Stimulated activated CD8-positive, alpha-beta memory T cell treated with anti-CD3 and anti-CD28 coated beads, Interleukin-12 subunit alpha, Interleukin-12 subunit beta, amount 100 ng/mL, for 24 hours (primary cell): ENCODE measurements around the gene EPHA8.

Source experiments
- DNase-seq: peaks from one replicate; pipeline ENCODE4 v3.0.0-alpha.2; 2020; ENCODE audit errors: extremely low read depth

EPHA8 gene

DNA sequence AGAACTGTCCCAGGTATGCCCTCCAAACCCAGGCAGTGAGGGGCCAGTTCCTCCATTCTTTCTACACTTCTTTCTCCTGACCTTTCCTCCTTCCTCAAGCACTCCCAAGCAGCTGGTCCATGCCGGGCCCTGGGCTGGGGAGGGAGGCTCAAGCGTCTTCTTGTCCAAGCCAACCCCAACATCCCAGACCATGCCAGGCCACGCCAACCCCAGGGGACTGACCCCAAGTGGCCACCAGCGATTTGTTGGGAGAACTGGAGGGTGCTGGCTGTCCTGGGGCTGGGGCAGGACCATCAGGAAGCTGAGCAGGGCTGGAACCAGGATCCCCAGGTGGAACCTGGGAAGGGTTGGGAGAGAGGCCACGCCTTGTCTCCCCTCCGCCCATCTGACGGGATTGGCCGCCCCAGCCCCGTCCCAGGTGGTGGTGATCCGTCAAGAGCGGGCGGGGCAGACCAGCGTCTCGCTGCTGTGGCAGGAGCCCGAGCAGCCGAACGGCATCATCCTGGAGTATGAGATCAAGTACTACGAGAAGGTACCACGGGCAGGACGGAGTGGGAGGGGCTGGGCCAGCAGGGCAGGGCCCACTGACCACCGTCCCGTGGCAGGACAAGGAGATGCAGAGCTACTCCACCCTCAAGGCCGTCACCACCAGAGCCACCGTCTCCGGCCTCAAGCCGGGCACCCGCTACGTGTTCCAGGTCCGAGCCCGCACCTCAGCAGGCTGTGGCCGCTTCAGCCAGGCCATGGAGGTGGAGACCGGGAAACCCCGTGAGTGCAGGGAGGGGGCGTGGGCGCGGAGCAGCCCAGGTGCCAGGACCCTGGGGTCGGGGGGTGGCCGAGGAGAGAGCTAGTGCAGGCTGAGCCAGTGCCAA, 29.9 kb downstream of the EPHA8 start:
- DNase-seq = no peak

DNA sequence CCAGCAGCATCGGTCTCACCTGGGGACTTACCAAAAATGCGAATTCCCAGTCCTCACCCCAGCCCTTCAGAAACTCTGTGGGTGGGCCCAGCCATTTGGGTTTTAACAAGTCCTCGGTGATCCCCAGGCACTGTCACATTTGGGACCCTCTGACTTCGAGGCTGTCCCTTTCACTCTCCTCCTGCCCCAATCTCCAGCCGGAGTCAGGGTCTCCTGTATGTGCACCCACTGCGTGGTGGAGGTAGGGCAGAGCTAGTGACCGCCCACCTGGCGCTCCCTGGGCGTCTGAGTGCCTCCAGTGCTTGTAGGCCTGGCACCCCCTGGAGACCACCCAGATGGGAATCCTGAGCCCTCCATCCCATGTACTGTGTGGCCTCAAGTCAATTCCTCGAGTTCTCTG, 31.1 kb downstream of the EPHA8 start:
- DNase-seq = no peak

DNA sequence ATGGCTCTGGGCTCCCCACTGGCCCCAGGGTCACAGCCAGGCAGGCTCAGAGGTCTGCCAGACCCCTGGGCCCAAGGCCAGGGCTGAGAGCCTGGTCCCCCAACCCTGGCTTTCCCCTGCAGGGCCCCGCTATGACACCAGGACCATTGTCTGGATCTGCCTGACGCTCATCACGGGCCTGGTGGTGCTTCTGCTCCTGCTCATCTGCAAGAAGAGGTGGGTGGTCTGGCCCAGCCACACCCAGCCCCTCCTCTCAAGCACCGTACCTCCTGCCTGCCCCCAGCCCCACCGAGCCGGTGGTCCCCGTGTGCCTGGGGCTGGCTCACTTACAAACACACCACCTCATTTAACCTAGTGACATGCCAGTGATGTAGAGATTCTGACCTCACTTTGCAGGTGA, 31.8 kb downstream of the EPHA8 start:
- no peak for DNase-seq

DNA sequence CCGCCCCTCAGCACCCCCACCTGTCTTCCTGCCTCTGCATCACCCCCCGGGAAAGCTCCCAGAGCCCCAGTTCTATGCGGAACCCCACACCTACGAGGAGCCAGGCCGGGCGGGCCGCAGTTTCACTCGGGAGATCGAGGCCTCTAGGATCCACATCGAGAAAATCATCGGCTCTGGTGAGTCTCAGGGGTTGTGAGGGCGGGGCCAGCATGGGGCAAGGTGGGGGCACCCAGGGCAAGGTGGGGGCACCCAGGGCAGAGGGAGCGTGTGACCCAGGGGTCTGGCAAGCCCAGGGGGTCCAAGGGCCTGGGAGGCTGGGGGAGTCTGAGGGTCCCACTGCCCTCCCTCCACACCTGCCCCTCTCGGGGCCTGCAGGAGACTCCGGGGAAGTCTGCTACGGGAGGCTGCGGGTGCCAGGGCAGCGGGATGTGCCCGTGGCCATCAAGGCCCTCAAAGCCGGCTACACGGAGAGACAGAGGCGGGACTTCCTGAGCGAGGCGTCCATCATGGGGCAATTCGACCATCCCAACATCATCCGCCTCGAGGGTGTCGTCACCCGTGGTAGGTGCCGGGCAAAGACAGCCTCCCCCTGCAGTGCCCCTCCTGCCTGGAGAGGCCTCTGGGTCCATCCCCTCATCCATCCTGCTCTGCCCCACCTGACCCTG, 34.1 kb downstream of the EPHA8 start:
- DNase-seq = no peak

DNA sequence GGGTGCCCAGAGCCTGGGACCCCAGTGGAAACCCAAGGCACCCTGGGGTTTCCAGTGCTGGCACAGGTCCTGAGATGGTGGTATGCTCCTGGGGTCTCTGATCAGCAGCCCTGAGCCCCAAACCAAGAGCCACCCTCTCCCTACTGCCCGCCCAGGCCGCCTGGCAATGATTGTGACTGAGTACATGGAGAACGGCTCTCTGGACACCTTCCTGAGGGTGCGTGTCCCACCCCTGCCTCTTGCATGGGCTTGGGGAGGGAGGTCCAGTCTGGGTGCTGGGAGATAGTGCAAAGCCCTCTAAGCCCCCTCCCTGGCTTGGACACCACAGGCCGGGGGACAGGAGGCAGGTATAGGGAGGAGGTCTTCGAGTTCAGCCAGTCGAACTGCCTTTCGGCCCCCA, 34.7 kb downstream of the EPHA8 start:
- DNase-seq = no peak

DNA sequence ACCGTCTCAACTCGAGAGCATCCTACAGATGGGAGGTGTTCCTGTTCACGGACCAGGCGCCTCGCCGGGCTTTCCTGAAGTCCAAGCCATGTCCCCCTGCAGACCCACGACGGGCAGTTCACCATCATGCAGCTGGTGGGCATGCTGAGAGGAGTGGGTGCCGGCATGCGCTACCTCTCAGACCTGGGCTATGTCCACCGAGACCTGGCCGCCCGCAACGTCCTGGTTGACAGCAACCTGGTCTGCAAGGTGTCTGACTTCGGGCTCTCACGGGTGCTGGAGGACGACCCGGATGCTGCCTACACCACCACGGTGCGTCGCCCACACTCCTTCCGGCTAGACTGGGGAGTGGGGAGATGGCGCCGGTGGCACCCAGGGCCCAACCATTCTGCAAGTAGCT, 35.4 kb downstream of the EPHA8 start:
- DNase-seq = no peak

DNA sequence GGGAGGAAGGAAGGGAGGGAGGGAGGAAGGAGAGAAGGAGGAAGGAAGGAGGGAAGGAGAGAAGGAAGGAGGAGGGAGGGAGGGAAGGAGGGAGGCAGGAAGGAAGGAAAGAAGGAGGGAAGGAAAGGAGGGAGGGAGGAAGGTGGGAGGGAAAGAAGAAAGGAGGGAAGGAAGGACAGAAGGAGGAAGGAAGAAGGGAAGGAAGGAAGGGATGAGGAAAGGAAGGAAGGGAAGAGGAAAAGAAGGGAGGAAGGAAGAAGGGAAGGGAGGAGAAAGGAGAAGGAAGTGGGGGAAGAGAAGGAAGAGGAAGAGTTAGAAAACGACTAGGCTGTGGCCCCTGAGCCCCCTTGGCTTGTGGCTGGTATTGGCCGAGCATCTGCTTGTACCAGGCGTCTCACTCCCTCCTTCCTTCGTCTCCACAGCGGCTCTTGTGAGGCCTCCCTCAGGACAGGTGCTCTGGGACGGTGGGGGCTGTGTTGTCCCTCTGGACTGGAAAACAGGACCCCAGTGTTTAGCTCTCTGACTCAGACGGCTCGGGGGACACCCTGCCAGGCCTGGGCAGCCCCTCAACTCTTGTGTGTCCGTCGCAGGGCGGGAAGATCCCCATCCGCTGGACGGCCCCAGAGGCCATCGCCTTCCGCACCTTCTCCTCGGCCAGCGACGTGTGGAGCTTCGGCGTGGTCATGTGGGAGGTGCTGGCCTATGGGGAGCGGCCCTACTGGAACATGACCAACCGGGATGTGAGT, 37.0 kb downstream of the EPHA8 start:
- DNase-seq = no peak

DNA sequence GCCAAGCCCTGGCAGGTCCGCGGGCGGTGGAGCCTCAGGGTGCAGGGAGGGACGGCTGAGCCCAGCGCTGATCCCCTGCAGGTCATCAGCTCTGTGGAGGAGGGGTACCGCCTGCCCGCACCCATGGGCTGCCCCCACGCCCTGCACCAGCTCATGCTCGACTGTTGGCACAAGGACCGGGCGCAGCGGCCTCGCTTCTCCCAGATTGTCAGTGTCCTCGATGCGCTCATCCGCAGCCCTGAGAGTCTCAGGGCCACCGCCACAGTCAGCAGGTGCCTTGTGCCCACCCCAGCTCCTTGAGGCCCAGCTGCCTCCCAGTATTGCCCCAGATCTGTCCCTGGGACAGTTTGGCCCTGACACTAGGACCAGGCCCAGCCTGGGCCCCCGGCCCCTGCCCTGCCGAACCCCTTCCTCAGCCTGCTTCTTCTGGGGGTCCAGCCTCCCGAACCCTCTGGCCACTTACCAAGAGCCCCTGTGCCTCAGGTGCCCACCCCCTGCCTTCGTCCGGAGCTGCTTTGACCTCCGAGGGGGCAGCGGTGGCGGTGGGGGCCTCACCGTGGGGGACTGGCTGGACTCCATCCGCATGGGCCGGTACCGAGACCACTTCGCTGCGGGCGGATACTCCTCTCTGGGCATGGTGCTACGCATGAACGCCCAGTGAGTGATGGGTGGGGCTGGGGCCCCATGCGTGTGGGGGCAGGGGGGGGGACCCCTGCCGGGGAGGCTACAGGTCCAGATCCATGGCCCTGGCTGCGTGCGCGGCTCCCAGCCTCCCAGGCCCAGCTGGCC, 37.7 kb downstream of the EPHA8 start:
- DNase-seq = no peak

DNA sequence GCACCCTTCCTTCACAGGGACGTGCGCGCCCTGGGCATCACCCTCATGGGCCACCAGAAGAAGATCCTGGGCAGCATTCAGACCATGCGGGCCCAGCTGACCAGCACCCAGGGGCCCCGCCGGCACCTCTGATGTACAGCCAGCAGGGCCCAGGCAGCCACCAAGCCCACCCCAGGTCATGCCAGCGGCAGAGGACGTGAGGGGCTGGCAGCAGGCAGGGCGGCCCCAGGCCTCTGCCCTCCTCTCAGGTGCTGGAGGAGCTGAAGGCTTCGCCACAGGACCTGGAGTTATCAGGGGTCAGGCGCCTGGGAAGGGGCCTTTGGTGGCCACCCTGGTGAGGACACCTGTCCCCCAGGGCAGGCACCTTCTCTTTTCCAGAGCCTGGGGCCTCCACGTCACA, 38.3 kb downstream of the EPHA8 start:
- DNase-seq = no peak

DNA sequence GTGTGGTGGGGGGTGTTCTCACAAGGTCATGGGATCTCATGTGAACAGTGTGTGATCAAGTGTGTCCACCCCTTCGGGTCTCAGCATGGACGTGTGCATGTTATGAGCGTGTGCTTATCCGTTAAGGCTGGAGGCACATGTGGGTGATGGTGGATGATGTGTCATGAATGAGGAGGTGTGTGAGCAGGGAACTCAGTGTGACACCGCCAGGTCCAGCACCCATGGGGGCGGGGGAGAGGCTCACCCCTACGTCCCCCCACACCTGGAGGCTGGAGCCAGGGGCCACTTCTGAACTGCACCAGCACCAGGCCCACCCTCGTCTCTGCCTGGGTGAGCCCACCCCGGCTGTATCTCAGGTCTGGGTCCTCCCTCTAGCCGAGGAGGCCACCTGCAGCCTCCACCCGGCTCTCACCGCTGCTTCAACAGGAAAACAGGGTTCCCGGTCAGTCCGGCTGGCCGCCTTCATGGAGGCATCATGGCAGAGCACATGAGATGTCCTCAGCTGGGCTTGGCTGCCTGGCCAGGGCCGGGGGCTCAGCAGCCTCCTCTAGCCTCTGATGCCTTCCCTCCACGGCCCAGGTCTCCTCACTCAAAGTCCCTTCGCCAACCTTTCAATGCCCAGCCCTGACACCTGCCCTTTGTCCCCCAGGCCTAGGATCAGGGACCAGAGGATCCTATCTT, 38.9 kb downstream of the EPHA8 start:
- no peak for DNase-seq

DNA sequence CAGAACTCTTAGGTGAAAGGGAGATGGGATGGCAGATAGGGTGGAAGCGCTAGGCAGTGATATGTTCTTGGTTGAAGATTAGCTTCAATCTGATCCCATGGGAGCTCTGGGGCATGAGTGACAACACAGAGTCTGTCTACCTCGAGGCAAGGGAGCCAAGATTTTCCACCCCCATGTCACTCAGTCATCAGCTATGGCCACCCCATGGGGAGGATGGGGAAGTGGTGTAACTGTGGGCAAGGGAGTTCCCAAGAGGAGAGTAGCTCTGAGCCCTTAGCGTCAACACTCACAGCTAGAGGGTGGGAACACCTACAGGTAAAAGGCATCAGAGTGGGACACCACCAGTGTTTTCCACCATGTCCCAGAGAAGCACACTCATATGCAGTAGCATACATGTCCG, 42.9 kb downstream of the EPHA8 start:
- DNase-seq = no peak

DNA sequence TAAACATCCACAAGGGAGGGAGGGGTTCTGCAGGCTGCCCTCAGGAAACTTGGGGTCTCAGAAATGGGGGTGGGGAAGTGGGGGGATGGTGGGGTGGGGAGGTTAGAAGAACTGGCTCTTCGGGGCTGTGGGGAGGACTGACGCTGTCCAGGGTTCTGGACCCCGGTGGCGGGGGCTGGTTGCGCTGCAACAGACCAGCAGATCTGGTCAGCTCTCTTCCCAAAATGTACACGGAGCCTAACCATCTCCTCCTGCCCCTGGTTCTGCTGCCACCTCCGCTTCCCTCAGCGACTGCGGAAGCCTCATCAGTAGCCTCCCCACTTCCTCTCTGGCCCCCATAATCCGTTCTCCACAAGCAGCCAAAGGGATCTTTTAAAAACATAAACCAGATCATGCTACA, 43.9 kb downstream of the EPHA8 start:
- DNase-seq = no peak

DNA sequence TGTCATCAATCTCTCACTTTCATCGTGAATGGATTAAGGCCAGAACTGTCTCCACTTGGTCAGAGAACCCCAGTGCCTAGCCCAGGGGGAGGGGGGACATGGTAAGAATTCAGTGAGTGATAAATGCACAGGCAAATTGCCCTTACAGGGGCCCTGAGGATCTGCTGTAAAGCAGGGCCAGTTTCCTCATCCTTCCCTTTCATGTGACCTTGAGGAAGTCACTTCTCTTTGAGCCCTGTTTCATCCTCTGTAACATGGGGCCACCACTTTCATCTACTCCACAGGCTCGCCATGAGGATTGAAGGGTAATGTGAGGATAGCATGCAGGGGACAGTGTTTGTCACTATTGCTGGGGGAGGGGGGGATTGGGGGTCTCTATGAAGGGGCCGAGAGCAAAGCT, 45.1 kb downstream of the EPHA8 start:
- DNase-seq = no peak

DNA sequence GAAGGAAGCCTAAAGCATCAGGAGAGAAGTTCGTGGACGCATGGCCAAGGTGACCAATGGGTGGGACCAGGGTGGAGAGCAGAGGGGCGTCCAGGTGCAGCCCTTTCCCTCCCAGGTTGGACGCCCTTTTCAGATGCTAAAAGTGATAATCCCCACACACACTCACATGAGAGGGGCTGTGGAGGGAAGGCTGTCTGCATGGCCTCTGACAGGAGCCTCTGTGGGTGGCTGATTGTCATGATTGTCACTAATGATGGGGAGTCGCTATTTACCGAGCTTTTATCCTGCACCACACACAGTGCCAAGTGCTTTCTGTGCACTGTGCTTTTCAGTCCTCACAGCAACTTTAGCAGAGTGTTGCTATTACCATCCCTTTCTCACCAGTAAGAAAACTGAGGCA, 46.0 kb downstream of the EPHA8 start:
- DNase-seq = no peak

DNA sequence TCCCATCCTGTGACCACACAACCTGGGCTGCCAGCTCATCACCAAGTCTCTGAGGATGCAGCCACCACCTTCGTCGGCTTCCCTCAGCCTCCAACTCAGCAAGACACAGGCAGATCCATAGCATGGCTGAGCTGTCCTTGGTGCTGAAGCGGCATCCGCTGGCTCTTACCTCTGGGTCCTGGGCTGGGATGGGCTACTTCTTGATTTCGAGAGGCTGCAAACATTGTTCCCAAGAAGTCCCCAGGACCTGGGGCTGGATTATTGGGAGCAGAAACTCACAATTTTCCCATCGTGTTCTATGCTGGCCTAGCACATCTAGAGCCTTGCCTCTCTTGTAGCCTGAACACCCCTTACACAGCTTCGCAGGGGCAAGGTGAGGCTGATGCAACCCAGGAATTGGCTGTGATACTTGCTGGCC, 48.2 kb downstream of the EPHA8 start:
- no peak for DNase-seq

DNA sequence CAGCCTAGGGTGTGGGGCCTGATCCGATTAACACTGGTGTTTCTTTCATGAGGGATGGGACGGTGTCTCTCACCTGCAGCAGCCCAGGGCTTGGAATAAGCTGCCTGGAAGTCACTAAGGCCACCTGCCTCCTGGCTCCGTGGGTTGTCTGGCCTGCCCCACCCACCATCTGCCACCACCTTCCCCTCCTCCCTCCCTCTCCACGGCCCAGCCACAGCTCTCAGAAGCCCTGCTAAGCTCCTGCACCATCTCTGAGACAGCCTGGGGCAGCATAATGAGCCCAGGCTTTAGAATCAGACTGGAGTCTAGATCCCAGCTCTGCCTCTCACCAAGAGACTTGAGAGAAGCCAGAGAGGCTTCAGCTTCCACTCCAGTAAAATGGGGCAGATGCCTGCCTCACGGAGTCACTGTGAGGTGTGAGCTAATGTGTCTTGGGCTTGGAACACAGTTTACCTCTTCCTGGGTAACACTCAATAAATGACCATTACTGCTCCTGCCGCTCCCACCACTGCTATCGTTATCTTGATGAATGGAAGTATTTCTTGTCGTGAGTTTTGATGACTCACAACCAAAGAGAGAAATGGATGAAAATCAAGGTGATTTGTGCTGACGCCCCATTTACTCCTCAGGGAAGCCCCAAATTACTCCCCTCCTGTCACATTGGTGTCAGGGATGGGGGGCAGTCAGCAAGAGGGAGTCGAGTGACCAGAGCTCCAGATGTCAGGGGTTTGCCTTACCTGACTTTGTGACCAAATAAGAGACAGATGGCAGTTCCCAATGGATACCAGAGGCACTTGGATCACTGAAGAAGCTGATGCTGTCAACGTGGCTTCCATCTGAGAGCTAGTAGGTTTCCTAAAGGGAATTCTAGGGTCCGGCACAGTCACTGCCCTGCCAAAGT, 49.6 kb downstream of the EPHA8 start:
- DNase-seq = no peak

DNA sequence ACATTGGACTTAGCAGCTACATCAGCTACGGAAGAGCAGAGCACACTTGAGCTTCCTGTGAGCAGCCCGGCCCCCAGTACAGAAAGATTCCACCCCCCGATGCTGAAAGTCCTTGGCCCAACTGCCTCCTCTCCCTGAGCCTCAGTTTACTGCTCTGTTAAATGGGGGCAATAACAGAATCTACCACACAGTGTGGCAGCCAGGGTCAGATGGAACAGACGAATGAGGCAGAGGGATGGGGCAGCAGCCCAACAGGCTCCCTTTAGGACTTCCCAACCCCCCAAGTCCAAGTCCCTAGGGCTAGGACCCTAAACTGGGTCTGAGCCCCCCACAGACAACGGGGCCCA, 50.3 kb downstream of the EPHA8 start:
- no peak for DNase-seq

DNA sequence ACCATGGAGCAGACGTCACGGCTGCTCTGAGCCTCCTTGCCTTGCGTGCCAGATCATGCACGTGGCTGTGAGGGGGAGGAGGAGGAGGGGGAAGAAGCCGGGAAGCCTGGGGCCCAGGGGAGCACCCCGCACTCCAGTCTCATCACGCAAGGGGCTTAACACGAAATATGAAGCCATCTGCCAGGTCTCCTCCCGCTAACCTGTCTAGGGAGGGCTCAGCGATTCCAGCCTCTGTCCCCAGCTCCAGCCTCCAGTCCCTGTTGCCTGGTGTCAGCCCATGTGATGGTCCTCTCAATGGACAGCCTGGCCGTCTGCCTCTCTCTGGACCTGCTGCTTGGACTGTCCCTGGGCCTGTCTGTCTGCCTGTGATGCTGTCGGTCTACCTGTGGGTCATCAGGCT, 50.7 kb downstream of the EPHA8 start:
- no peak for DNase-seq

DNA sequence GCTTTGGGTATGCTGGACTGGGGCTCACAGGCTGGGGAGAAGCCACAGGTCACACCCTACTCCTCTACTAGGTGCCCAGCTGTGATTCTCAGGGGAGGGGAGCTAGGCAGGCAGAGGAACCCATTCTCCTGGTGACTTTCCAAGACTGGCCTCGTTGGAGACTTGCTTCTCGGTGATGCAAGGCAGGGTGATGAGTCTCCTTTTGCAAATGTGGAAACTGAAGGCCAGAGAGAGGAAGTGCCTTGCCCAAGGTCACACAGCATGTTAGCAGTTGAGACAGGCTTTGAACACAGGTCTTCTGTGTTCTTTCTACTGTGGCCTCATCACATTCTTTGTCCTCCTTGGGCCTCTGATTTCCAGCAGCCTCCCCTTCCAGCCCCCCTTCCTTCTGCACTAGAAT, 52.6 kb downstream of the EPHA8 start:
- DNase-seq = no peak

DNA sequence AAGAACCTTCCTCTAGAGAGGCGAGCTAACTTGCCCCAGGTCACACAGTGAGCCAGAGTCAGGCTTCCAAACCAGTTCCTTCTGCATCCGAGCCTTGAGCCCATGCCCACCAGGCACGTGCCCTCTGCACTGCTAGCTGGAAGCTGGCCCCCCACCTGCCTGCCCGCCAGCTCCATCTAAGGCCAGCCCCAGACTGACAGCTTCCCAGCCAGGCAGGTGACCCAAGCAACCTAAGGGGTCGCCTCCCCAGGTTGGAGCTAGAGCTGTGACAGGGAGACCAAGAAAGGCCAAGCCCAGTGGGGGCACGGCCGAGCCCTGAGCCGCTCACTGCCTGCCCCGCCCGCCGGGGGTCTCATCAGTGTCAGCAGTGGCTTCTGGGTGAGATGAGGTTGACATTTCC, 53.3 kb downstream of the EPHA8 start:
- no peak for DNase-seq
